Activated CD4-positive, alpha-beta T cell treated with anti-CD3 and anti-CD28 coated beads, Interleukin-2, amount 50 U/mL, for 48 hours (primary cell): ENCODE measurements around the gene POLN.
A peak's percentile ranks its signal among the peaks of the same experiment; 100 is the strongest.
"Not testable (repeated sequence)": the region's sequence is repeated elsewhere in the genome, so short reads cannot be mapped to it uniquely, and the experiment has no call there.

Source experiments
- DNase-seq, 2 experiments: peaks; one replicate each; pipeline ENCODE4 v3.0.0-alpha.2; 2020

The POLN gene

DNA sequence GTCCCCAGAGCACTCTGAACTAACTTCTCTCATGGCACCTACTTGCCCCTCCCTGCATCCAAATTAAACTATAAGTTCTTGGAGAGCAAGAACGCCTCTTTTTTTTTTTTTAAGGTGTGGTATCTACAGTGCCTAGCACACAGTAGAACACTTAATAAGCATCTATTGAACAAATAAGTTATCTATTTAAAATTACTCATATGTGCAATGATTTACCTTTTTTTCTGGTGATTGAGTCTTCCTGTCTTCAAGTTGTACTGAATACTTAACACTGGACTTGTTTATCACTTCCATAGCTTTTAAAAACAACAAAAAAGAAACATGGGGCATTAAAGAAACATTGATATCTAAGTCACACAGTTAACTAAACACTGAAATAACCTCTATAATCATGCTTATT is 29.1 kb downstream of the POLN start:
- DNase-seq, result no peak

DNA sequence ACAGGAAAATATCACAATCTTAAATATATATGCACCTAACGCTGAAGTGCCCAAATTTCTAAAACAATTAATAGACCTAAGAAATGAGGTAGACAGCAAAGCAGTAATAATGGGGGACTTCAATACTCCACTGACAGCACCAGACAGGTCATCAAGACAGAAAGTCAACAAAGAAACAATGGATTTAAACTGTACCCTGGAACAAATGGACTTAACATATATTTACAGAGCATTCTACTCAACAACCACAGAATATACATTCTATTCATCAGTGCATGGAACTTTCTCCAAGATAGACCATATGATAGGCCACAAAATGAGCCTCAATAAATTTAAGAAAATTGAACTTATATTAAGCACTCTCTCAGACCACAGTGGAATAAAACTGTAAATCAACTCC is 39.1 kb downstream of the POLN start:
- DNase-seq, result not testable (repeated sequence)

DNA sequence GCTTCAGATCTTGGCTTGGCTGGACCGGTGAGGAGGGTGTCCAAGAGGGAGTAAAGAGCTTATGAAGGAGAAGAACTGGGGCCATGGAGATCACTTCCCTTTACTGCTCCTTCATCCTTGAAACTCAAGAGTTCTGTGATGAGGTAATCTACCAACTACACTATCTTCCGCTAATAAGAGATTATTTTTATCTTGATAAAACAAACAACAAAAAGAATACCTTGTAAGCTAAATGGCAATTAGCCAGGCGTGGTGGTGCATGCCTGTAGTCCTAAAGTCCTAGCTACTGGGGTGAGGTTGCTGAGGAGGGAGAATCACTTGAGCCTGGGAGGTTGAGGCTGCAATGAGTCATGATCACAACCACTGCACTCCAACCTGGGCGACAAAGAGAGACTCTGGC is 47.4 kb downstream of the POLN start:
- DNase-seq, result no peak

DNA sequence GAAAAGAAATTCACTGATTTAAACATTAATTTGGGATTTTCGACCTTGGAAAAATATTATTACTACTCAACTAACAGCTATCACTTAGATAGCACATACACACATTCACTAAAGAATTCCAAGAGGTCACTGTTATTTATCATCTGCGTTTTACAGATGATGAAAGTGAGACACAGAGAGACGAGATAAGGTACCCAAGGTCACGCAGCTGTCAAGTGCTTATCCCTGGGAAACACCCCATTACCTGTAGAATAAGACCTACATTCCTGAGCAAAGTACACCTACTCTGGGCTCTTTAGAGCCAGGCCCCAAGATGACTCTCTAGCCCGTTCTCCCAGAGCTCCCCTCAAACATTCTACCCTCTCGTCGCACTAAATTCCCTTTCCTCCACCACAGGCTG is 48.6 kb downstream of the POLN start:
- DNase-seq, result no peak

DNA sequence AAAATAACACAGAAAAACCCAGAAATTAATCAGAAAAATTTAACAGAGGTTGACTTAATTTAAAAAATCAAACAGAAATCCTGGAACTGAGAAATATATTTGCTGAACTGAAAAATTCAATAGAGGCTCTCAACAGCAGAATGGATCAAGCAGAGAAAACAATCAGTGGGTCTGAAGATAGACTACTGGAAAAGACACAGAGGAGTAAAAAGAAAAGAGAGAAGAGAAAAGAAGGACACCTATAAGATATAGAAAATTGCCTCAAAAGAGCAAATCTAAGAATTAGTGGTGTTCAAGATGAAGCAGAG is 55.1 kb downstream of the POLN start:
- no peak for DNase-seq

DNA sequence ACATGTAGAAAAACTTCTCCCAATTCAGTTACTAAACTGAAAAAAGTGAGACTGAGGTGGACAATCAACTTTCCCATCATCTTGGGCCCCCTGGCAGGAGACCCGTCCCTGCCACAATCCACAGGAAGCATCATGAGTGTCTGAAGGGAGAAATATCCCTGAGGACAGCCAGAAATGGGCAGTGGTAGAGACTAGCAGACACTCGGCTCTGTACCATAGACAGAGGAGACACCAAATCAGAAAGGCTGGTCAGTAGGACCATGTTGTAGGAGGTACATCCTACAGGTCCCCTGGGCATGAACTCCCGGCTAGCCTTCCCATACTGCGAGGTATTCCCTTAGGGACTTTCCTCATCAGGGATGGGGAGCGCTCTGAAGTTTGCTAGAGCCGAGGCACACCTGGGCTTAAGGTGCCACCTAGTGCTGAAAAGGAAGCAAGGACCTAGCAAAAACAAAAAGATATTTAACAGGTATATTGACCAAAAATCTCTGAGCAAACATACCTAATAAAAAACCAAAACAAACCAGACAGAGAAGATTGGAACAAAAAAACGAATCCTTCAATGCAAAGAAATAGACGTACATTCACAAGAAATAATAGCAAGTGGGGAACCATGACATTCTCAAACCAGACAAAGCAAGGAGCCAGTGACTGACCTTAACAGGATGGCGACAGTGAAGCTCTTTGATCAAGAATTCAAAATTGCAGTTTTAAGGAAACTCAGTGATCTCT is 55.6 kb downstream of the POLN start:
- no peak for DNase-seq

DNA sequence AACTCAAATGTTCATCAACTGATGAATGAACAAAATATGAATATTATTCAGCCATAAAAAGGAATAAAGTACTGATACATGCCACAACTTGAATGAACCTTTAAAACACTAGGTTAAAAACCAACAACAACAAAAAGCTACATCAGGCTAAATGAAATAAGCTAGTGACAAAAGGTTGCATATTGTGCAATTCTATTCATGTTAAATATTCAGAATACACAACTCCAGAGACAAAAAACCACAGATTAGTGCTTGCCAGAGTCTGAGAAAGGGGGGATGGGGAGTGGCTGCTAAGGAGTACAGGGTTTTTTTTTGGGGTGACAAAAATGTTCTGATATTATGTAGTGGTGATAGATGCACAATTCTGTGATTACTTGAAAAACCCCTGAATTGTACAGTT is 58.5 kb downstream of the POLN start:
- DNase-seq, result no peak

DNA sequence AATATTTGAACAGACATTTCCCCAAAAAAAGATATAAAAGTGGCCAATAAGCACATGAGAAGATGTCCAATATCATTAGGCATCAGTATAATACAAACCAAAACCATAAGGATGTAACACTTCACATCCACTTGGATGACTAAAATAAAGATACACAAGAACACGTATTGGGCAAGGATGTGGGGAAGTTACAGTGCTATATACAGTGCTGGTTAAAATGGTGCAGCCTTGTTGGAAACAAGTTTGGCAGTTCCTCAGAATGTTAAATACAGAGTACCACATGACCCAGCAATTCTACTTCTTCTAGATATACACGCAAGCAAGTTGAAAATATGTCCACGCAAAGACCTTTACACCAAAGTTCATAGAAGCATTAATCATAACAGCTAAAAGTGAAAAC is 58.9 kb downstream of the POLN start:
- DNase-seq, result no peak

DNA sequence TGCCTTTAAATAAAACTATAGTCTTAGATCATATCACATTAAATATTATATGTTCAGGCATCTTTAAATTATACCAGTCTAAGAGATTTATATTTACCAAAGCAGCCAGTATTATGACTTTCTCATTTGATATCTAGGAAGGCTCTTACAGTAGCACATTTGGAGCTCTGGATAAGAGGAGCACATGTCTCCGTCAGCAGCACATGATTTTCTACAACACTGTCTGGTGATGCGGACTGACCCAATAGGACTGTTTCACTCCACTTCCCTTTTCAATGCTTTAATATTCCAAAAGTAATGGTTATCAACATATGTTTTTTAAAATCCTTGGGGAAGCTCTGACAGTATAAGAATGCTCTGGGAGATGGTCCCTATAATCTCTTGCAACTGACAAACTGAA is 61.5 kb downstream of the POLN start:
- DNase-seq, result no peak

DNA sequence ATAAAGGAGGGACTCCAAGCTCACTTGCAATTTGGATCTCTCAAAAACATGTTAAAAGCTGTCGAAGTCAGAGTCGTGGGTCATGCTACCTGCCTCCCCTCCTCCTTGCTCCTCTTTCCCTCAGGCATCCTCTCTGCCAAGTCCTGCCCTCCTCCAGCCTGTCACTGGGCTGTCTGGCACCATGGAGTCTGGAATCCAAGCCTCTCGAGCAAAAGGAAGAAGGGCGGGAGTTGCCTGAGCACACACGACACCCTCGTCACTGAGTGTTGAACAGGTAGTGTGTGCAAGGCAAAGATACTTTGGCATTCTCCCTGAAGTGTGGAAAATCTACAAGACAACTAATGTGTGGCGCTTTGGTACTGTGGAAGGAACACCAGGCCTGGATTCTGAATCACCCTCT is 62.2 kb downstream of the POLN start:
- no peak for DNase-seq

DNA sequence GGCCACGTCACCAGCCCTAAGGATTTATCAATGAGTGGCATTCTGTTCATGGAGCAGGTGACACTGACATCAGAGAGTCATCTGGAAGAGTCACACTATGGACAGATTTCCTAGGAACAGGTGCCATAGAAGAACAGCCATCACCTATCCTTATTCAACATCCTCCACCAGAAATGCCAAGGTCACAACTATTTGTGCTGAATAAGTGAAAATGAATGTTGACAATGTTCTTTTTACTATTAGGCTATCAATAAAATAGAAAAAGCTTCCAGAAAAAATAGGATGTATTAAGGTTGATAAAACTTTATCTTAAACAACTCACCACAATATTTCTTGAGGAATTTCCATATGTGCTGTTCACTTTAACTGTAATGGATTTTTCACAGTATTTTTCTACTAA is 62.9 kb downstream of the POLN start:
- no peak for DNase-seq

DNA sequence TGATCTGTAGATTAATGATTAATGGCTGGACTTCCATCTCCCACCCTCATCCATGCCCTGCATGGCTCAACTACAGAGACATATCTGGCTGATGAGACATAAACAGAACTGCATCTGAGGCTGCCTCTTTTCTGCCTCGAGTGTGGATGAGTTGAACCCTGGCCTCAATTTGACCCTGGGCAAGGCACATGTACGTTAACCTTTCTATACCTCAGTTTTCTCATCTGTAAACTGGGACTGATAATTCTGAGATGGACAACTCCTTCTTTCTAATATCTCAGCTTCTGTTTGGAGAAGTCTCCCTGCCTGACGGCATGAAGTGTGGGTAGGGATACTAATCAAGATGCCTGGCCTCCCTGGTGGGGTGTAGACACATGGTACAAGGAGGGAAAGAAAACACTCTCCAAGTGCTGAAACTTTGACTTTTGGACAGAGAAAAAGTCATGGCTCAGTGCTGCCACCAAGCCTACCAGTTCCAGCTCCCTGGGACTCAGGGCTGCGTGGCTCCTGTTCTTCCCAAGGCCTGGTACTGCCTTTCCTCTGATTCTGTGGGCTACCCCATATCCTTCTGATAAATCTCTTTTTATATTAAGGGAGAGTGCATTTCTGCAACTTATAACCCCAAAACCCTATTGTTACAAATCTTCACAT is 64.4 kb downstream of the POLN start:
- DNase-seq, result no peak

DNA sequence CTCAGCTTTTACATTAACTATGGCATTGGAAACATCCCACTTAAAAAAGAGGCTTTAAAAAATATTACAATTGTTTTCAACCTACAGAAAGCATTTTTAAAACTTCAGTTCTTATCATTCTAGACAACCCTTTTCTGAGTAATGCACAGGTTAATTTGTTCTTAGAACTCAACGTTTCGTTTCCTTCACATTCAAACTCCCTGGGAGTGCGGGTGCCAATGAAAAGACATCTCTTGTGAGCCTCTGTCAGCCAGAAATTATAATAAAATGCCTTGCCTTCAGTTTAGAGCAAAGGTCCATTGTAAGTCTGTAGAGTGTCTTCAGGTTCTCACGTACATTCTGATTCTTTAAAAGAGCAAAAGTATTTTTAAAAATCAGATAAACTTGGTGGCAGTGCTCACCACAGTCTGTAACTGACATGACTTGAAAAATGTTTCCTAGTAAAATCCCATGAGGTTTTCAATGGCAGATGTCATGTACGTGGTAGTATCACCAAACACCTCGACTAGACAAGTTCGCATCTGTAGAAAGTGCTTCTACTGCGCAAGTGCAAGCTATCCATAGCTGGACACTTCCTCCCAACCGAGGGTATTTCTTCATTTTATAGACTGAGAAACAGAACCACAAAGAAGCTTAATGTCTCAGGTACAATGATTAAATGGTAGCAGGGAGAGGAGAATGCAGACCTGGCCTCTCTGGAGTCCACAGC is 65.8 kb downstream of the POLN start:
- no peak for DNase-seq

DNA sequence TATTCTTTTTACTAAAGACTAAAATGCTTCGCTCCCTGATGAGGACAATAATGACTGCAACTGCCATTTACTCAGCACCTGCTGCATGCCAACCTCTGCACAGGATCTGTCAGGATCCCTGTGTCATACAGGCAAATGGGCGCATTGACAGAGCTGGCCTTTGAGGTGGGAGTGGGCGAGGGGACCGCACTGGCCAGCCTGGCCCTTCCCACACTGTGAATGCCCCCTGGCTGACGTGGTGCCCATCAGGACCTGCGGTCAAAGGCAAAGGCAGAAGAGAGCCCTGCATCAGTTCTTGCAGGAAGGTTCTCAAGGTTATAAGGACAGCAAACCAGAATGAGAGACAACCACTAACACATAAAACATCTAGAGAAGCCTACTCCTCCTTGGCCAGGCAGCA is 67.9 kb downstream of the POLN start:
- no peak for DNase-seq

DNA sequence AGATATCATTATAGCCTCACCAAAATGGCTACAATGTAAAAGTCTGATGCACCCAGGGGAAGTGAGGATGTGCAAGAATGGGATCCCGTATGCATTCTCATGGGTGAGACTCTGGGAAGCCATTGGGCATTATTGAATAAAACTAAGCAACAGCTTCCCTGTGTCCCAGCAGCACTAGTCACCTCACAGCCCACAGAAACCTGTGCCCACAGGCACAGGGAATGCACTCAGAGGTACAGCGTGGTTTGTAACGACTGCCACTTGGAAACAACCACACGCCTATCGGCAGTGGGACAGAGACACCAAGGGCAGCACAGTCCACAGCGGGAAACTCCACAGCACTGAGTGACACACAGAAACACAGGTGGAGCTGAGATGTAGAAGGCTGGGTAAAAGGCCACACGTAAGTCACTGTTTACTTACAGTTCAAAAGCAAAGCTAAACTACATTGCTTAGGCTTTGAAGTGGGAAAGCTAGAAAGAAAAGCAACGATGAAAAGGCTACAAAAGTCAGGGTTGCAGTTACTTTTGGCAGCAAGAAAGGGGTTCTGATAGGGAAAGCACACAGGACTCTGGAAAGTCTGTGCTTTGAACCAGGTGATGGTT is 69.2 kb downstream of the POLN start:
- DNase-seq, result peak in 1 of 2 experiments; percentile 6

DNA sequence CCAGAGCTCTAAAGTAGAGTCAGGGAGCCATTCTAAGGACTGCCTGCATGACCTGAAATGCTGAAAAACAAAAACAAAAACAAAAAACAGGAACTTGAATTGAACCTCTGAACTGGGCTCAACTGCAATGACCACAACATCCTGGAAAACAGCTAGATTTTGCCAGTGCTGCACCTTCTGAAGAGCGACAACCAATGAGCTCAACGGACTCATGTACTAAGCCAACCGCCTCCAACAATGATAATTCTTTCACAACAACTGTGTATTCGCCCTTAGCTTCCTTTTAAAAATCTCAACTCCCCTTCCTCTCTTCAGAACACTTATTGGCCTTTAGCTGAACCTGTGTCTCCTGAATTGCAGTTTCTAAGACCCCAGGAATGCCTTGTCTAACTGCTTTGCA is 69.8 kb downstream of the POLN start:
- DNase-seq, result no peak

DNA sequence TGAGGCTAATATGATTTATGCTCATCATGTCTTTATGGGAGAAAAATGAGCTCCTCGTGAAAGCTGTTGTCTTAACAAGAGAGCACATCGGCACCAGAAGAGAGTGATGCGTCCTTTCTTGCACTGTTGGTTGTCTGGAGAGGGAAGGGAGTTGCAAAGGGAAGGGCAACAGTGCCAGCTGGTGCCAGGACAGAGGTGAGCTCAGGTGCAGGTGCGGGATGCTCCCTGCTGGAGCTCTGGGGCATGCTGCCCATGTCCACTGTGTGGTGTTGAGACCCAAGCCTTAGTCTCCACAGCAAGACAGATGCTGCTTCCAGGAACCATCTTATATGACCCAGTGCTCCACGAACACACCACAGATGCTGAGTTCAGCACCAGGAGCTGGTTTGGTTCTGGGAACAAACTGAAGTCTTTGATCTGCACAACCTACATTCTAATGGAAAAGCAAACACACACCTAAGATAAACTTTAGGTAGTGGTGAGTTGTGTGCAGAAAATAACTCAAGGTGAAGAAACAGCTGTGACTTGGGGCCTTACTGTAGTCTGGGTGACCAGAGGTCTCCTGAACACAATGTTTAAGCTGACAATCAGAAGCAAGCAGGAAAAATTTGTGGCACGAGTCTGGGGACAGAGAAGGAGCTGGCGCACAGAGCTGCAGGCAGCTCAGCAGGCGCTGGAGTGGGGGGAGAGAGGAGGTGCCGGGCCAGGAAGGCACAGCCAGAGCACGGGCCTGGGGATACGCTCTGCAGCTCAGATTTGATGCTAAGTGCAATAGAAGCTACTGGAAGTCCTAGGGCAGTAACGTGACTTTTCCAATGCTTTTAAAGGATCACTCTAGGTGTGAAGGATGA is 73.2 kb downstream of the POLN start:
- DNase-seq, result no peak

DNA sequence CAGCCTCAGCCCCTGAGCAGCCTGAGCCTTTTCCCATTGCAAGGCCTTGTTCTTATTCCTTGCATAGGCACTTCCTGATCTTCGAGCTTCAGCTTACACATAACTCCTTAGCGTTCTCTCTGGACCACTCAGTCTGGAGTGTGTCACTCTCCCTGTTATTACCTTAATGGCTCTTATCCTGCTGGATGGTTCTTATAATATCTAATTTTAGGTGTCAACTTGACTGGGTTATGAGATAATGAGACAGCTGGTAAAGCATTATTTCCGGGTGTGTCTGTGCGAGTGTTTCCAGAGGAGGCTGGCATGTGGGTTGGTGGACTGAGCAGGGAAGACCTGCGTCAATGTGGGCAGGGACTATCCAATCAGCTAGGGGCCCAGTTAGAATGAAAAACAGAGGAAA is 75.7 kb downstream of the POLN start:
- no peak for DNase-seq

DNA sequence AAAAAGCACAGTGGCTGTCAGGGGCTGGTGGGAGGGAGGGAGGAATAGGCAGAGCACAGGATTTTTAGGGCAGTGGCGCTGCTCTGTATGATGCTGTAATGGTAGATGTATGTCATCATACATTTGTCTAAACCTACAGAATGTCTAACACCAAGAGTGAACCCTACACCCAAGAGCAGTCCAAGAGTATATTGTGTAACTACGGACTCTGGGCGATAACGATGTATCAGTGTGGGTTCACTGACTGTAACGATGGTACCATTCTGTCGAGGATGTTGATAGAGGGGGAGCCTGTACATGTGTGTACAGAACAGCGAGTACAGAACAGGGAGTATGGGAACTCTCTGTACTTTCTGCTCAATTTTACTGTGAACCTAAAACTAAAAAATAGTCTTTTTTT is 76.5 kb downstream of the POLN start:
- DNase-seq, result no peak

DNA sequence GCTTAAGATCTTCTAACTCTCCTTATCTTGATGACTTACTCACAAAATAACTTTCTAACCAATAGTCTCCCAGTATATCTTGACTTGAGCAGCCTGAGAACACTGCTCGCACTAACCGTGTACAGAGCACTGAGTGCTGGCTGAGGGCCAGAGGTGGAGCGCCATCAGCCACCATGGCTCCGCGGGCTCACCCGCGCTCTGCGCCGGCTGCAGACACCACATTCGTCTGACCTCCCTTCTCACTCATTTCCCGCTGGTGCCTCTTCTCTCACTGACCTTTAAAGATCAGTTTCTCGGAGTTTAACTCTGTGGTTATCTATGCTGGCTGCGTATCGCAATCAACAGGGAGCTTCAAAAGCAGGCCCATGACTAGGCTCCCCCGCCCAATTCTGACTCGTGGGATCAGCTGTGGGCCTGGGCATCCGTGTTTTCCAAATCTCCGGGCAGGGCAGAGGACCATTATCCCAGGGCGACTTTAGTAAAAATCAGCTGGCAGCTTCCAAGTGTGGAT is 78.6 kb downstream of the POLN start:
- no peak for DNase-seq

DNA sequence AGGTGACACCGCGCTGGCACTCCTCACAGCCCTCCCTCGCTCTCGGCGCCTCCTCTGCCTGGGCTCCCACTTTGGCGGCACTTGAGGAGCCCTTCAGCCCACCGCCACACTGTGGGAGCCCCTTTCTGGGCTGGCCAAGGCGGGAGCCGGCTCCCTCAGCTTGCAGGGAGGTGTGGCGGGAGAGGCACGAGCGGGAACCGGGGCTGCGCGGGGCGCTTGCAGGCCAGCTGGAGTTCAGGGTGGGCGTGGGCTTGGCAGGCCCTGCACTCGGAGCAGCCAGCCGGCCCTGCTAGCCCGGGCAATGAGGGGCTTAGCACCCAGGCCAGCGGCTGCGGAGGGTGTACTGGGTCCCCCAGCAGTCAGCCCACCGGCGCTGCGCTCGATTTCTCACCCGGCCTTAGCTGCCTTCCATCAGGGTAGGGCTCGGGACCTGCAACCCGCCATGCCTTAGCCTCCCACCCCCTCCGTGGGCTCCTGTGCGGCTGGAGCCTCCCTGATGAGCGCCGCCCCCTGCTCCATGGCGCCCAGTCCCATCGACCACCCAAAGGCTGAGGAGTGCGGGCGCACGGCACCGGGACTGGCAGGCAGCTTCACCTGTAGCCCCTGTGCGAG is 80.7 kb downstream of the POLN start:
- not testable (repeated sequence) for DNase-seq

DNA sequence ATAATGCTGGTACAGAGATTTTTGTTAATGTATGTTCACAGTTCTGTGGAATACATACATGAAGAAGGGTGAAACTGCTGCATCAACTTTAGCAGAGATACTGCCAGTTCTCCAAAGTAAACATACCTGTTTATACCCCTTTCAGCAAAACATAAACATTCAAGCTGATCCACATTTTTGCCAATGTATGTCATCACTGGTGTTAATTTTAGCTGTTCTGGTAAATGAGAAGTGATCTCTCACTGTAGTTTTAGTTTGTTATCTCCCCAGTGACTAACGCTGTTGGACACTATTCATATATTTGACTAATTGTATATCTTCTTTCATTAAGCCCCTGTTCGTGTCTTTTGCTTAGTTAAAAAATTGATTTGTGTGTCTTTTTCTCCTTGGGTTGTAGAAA is 82.0 kb downstream of the POLN start:
- DNase-seq, result no peak
